HG03378 (cell line): Measurements from ENCODE around the gene FAM204A.

ENCODE experiments used
- ATAC-seq: cut with Tn5 transposase; IDR thresholded peaks from one replicate; pipeline ENCODE4 v1.9.1; 2021; ENCODE audit warnings: mild to moderate bottlenecking, moderate library complexity; ENCODE audit not compliant: unreplicated experiment

FAM204A gene

GRCh38 chr10:118332236-118332635 is 9.9 kb downstream of the FAM204A start:
- peak; percentile 81 for ATAC-seq

GRCh38 chr10:118330295-118331076 is 11.6 kb downstream of the FAM204A start:
- no peak for ATAC-seq

- no peak for ATAC-seq
These were observed 18.0 kb downstream of the FAM204A start for GRCh38 chr10:118324140-118324539.

GRCh38 chr10:118321724-118322575 is 20.2 kb downstream of the FAM204A start:
- no peak for ATAC-seq

GRCh38 chr10:118315629-118316028 is 26.5 kb downstream of the FAM204A start:
- ATAC-seq: no peak

GRCh38 chr10:118314882-118315281 is 27.2 kb downstream of the FAM204A start:
- no peak for ATAC-seq

- no peak for ATAC-seq
These were observed 30.6 kb downstream of the FAM204A start for GRCh38 chr10:118311505-118311904.

- ATAC-seq: no peak
These were observed 31.3 kb downstream of the FAM204A start for GRCh38 chr10:118310822-118311221.

- ATAC-seq: no peak
These were observed 32.2 kb downstream of the FAM204A start for GRCh38 chr10:118309911-118310310.

- no peak for ATAC-seq
These were observed 33.5 kb downstream of the FAM204A start for GRCh38 chr10:118308664-118309063.

GRCh38 chr10:118307859-118308258 is 34.3 kb downstream of the FAM204A start:
- ATAC-seq: no peak

- ATAC-seq: no peak
These were observed 34.9 kb downstream of the FAM204A start for GRCh38 chr10:118307220-118307619.

GRCh38 chr10:118305730-118306129 is 36.4 kb downstream of the FAM204A start:
- ATAC-seq: no peak

GRCh38 chr10:118304521-118304920 is 37.6 kb downstream of the FAM204A start:
- ATAC-seq: no peak

- ATAC-seq: no peak
These were observed 40.9 kb downstream of the FAM204A start for GRCh38 chr10:118301211-118301610.

GRCh38 chr10:118300320-118300719 is 41.8 kb downstream of the FAM204A start:
- ATAC-seq: no peak

GRCh38 chr10:118298787-118299186 is 43.3 kb downstream of the FAM204A start:
- no peak for ATAC-seq

GRCh38 chr10:118291122-118291521 is 51.0 kb downstream of the FAM204A start:
- no peak for ATAC-seq

GRCh38 chr10:118290471-118290995 is 51.6 kb downstream of the FAM204A start:
- no peak for ATAC-seq

- no peak for ATAC-seq
These were observed 54.9 kb downstream of the FAM204A start for GRCh38 chr10:118287076-118287806.
